ENCODE data around the gene UTS2R.
A peak's percentile ranks its signal among the peaks of the same experiment; 100 is the strongest.

The UTS2R gene

DNA sequence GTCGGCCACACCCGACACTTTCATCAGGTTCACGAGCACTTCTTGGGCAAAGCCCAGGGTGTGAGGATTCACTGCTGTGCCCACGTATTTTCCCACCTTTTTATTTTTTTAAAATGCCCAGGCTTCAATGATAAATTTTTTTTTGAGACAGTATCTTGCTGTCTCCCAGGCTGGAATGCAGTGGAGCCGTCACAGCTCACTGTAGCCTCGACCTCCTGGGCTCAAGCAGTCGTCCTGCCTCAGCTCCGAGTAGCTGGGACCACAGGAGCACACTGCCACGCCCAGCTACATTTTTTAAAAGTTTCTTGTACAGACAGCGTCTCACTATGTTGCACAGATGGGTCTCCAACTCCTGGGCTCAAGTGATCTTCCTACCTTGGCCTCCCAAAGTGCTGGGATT lies 17.8 kb downstream of the UTS2R start:
- DNase-seq (ENCODE audit: low read depth): no peak

DNA sequence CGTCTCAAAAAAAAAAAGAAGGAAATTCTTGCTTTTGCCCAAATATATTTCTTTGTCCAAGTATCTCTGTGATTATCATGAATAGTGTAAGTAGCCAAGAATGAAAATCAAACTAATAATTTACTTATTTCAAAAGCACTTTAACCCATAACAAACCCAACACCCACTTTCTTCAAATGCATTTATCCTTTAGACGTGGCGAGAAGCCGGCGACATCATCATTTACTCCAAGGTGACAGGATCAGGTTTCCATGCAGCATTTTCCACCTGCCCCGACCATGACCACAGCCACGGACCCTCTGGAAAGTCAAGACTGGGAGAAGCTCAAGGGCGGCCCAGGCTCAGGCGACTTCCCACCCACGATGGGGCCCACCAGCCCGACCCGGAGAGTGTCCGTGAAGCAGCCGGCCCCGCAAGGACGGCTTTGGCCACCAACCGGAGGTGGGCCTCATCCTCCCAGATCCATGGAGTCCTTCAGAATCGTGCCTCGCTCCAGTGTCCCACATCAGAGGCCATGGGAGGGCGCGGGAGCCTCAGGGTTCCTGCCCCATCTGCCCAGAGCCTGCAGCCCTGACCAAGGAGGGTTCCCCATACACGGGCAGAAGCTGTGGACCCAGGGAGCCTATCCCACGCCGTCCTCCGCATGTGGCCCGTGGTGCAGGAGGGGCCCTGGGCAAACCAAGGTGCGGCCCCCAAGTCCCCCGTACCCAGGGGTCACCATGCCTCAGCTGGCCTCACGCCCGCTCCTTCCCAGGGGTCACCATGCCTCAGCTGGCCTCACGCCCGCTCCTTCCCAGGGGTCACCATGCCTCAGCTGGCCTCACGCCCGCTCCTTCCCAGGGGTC lies 18.7 kb downstream of the UTS2R start:
- DNase-seq (ENCODE audit: low read depth): no peak

DNA sequence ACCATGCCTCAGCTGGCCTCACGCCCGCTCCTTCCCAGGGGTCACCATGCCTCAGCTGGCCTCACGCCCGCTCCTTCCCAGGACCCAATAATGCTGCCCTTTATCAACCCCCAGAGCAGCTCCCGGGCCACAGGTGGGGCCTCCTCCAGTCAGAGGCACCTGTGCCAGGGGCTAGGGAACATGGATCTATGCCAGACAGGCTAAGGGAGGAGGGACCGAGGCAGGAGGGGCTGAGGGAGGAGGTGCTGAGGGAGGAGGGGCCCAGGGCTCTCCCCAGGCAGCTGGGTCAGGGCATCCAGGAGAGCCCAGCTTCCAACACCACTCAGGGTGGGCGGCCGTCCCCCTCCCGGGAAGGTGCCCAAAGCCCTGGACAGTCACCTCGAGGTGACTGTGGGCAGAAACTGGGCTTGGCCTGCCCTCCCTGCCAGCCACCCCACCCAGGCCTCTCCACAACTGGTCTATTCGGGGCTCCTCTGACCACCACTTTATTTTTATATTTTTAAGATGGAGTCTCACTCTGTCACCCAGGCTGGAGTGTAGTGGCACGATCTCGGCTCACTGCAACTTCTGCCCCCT lies 19.4 kb downstream of the UTS2R start:
- DNase-seq (ENCODE audit: low read depth): no peak

- DNase-seq (ENCODE audit: low read depth): no peak
Measured at GRCh38 chr17:82391496-82392066, 20.0 kb downstream of the UTS2R start.

DNA sequence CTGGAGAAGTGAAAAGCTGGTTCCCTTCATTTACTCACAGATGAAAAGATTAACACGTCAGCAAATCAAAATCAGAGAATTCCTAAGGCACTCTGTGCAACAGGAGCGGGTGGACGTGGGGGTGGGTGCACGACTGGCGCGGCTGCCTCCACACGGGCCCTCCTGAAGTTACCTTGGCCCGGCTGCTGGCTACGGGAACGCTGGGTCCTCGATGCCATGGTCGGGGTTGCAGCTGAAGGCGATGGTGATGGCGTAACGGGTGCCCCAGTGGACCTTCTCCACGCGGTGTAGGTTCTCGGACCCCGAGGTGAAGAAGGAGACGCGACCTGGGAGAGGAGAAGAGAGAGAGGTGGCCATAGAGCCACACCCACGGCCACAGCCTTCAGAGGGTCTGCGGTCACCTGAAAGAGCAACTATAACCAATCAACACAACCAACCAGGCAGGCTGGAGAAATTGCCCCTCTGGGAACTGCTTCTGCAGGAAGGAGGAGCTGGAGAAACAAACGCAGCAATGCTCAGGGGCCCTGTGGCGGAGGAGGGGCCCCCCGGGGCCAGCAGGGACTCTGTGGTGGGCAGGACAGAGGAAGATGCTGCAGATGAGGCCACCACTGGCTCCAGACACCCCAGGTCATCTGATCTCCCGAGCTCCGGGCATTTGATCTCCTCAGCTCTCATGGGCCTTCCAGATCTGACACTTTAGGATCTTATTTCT lies 20.8 kb downstream of the UTS2R start:
- DNase-seq (ENCODE audit: low read depth): no peak

- DNase-seq (ENCODE audit: low read depth): no peak
Measured at GRCh38 chr17:82392941-82393340, 21.4 kb downstream of the UTS2R start.

GRCh38 chr17:82394278-82394677 lies 22.7 kb downstream of the UTS2R start:
- DNase-seq (ENCODE audit: low read depth): no peak

DNA sequence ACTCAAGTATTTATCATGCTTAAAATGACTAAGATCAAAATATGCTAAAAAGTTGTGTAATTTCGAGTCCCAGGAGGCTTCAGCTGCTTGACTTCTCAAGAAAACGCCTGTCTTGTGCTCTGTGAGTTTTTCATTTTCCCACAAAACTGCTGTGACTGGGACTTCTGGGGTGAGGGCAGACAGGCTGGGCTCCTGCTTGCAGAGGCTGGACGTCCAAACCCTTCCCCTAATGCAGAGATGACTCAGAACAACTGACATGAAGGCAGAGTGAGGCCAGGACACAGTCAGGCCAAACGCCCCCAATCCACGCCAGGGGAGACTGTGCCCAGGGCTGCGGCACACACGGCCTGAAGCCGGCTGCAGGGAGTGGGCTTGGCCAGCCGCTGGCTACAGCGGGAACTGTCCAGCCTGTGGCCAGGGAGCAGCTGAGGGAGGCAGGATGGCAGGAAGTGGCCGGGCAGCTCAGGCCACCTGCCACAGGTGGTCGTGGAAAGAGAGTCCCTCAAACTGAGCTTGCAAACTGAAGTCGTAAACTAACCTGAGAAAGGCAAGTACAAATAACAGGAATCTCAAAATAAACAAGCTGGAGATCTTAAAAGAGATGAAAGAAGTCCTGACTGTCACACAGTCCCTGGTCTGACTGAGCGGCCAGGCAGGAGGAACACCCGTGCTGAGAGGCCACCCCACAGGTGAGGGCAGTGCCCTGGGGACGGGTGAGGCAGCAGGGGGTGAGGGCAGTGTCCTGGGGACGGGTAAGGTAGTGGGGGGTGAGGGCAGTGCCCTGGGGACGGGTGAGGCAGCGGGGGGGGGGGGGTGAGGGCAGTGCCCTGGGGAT lies 25.3 kb downstream of the UTS2R start:
- DNase-seq (ENCODE audit: low read depth): peak; percentile 34

- DNase-seq (ENCODE audit: low read depth): no peak
Measured at GRCh38 chr17:82397449-82398335, 26.1 kb downstream of the UTS2R start.

DNA sequence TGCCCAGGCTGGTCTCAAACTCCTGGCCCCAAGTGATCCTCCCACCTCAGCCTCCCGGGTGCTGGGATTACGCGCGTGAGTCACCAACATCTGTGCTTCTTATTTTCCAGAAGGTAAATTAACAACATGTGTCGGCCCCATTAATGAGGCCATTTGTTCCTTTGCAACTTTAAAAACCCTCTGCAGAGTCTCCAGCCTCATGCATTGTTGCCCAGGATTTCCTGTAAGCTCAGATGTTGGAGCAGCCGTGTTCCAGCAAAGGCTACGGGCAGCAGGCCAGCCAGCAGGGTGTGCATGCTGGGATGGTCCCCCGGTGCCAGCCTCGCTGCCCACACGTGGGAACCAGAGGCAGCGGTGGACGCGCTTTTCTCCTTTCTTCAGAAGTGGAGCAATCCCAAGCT lies 27.5 kb downstream of the UTS2R start:
- DNase-seq (ENCODE audit: low read depth): no peak

GRCh38 chr17:82399601-82400101 lies 28.1 kb downstream of the UTS2R start:
- DNase-seq (ENCODE audit: low read depth): no peak

GRCh38 chr17:82400206-82400605 lies 28.6 kb downstream of the UTS2R start:
- DNase-seq (ENCODE audit: low read depth): no peak

DNA sequence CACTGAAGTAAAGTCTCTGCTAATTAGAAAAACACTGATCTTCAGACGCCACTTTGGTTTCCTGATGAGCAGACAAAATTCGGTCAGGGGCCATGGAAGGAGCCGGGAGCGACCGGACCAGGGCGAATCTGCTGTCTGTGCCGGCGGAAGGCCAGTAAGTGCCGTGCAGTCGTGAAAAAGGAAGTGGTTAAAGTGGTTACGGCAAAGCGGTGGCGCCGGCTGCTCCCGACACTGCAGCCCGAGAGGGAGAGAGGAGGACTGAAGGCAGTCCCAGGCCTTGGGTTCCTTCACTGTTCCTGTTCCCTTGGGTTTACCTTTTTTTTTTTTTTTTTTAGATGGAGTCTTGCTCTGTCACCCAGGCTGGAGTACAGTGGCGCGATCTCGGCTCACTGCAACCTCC lies 29.3 kb downstream of the UTS2R start:
- DNase-seq (ENCODE audit: low read depth): no peak

DNA sequence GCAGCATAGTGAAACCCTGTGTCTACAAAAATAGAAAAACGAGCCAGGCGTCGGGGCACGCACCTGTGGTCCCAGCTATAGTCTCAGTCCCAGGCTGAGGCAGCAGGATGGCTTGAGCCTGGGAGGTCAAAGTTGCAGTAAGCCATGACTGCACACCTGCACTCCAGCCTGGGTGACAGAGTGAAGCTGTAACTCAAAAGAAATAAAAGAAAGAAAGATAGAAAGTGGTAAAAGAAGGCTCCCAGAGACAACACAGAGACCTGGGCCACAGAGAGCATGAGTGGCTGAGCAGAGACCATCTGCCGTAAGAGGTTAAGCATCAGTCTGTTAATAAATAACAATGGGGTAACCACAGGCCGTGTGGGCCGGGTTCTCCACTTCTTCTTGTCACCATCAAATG lies 31.3 kb downstream of the UTS2R start:
- no peak for DNase-seq (ENCODE audit: low read depth)

- no peak for DNase-seq (ENCODE audit: low read depth)
Measured at GRCh38 chr17:82403662-82404660, 32.4 kb downstream of the UTS2R start.

DNA sequence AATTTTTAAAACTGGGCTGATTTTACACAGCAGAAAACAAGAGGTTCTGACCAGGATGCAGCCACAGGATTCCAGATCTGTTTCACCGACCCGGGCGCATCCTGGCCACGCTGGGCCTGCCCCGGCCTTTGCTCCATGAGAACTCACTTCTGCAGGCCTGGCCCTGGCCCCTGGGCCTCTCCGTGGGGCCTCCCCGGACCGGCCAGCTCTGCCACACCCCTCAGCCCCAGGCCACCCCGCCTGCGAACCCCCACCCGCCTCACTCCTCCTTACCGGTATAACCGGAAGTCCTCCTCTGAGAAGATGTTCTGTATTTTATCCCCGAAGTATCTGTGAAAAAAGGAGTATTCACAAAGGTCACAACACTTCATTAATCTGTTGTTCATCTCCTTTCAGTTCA lies 33.5 kb downstream of the UTS2R start:
- no peak for DNase-seq (ENCODE audit: low read depth)

DNA sequence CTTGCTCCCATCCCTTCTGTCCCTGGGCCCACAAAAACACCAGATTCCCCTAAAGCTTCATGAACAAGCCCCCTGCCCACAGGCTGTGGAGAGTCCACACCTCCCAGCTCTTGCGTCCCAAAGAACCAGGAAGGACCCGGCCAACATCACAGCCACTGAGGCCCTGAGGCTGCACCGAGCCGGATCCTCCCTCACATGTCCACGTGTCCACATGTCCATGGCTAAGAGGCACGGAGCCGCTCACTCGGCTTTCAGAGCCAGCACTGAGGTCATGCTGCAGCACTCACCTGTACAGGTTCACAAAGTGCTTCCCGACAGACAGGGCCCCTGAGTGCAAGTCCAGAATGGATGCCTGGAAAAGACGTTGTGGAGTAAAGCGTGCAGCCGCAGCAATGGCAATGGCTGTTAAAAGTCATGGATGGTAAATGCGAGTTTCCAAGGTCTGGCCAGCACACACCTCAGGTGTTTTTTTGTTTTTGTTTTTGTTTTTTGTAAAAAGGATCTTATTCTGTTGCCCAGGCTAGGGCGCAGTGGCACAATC lies 34.6 kb downstream of the UTS2R start:
- DNase-seq (ENCODE audit: low read depth): no peak

GRCh38 chr17:82407255-82407654 lies 35.7 kb downstream of the UTS2R start:
- no peak for DNase-seq (ENCODE audit: low read depth)

- no peak for DNase-seq (ENCODE audit: low read depth)
Measured at GRCh38 chr17:82408288-82408937, 36.8 kb downstream of the UTS2R start.

All from non-pigmented ciliary epithelial cell (primary cell).